Measurements from ENCODE around the gene HELZ. TPM values are rescaled to one million over a fixed set of nuclear protein-coding genes. Genes with fewer than 3 reads are reported as not detected.
A peak's percentile ranks its signal among the peaks of the same experiment; 100 is the strongest.

The HELZ gene
- total and polyA plus RNA-seq, 4 donors: 3.8 to 69.2 (median 25.7) TPM

GRCh38 chr17:67160791-67161190 is 84.2 kb downstream of the HELZ start:
- peaks cover 0 to 37% (median 24%) of the 10 kb centered on the region in 4 donors for H3K36me3 ChIP-seq (ENCODE audit: control insufficient read depth in 4 of 4, insufficient read depth in 3 of 4, low read depth in 1 of 4, low read length in 3 of 4)
- no peak overlapping the region for H3K4me3 ChIP-seq (ENCODE audit: low read depth in 1 of 3, low read length in 3 of 3)
- no peaks in the 10 kb centered on the region for H3K4me1 ChIP-seq (ENCODE audit: control insufficient read depth in 4 of 4, insufficient read depth in 4 of 4, low read length in 3 of 4)
- TF ChIP-seq EGR1 (IDR thresholded peaks at IDR 0.05; ENCODE audit: low read depth in 2 of 2) (no peak), NR2F2 (IDR thresholded peaks at IDR 0.05) (no peak)
- H3K27me3 ChIP-seq (ENCODE audit: control insufficient read depth in 4 of 4, insufficient read depth in 4 of 4, low read length in 3 of 4): no peaks in the 10 kb centered on the region
- H3K27ac ChIP-seq (ENCODE audit: low read depth in 1 of 2, low read length in 2 of 2): no peak overlapping the region
- peaks cover 0 to 2% (median 0%) of the 10 kb centered on the region in 4 donors for H3K9me3 ChIP-seq (ENCODE audit: control insufficient read depth in 4 of 4, low read length in 3 of 4)
- no peak overlapping the region for H3K9ac ChIP-seq (ENCODE audit: low read depth in 1 of 2, low read length in 2 of 2)
- DNase-seq (ENCODE audit: low spot score): no peak
- 92% methylated on average over 8 of the region's 8 CpGs for WGBS

DNA sequence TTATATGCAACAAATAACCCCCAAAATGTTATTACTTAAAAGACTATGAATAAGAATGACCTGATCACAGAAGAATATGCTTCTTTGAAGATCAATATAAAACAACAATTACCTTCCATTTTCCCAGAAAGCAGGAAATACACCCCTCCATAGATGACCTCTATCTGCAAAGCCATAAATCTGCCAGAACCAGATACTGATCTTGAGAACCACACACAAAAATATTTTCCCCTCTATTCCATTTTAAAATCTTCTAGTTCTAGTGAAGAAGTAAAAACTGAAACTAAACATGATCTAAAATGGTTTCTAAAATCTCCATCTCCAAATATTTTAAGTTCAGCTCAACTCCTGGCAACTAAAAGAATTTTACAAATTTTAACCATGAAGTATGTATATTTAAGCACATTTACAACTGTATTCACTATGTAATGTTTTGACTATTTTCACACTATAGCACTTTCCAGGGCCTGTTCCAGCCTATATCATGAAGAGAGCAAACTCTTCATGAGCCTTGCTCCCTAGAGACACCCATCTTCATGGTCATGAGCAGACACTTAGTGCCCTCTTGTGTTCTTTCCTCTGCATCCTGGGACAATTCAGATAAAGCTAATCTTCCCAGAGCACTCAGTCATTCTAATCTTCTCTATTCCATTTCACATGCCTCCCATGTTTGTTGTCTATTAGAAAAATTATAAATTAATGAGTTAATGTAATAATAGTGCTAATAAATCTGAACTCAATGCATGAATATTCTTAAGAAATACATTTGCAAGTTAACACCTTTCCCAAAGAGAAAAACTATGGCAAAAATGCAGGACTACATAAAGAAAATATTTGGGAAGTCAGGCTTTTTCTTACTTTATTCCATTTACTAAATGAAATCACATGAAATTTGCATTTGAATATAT is 87.0 kb downstream of the HELZ start:
- no peak for DNase-seq (ENCODE audit: low spot score)
- TF ChIP-seq FOXA2 (IDR thresholded peaks at IDR 0.05): no peak
- TF ChIP-seq, protein P1, sequence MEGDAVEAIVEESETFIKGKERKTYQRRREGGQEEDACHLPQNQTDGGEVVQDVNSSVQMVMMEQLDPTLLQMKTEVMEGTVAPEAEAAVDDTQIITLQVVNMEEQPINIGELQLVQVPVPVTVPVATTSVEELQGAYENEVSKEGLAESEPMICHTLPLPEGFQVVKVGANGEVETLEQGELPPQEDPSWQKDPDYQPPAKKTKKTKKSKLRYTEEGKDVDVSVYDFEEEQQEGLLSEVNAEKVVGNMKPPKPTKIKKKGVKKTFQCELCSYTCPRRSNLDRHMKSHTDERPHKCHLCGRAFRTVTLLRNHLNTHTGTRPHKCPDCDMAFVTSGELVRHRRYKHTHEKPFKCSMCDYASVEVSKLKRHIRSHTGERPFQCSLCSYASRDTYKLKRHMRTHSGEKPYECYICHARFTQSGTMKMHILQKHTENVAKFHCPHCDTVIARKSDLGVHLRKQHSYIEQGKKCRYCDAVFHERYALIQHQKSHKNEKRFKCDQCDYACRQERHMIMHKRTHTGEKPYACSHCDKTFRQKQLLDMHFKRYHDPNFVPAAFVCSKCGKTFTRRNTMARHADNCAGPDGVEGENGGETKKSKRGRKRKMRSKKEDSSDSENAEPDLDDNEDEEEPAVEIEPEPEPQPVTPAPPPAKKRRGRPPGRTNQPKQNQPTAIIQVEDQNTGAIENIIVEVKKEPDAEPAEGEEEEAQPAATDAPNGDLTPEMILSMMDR (IDR thresholded peaks at IDR 0.05; ENCODE audit: low read depth, low read length, missing input control): peak; percentile 29
- TF ChIP-seq RAD21 (IDR thresholded peaks at IDR 0.05): peak; percentile 69 to 74
- H3K9ac ChIP-seq (ENCODE audit: low read depth in 1 of 2, low read length in 2 of 2): no peak overlapping the region
- no peaks in the 10 kb centered on the region for H3K4me1 ChIP-seq (ENCODE audit: control insufficient read depth in 4 of 4, insufficient read depth in 4 of 4, low read length in 3 of 4)
- H3K27me3 ChIP-seq (ENCODE audit: control insufficient read depth in 4 of 4, insufficient read depth in 4 of 4, low read length in 3 of 4): no peaks in the 10 kb centered on the region
- H3K4me3 ChIP-seq (ENCODE audit: low read depth in 1 of 3, low read length in 3 of 3): no peak overlapping the region
- peaks cover 0 to 2% (median 0%) of the 10 kb centered on the region in 4 donors for H3K9me3 ChIP-seq (ENCODE audit: control insufficient read depth in 4 of 4, low read length in 3 of 4)
- H3K36me3 ChIP-seq (ENCODE audit: control insufficient read depth in 4 of 4, insufficient read depth in 3 of 4, low read depth in 1 of 4, low read length in 3 of 4): peaks cover 0 to 24% (median 15%) of the 10 kb centered on the region in 4 donors
- no peak overlapping the region for H3K27ac ChIP-seq (ENCODE audit: low read depth in 1 of 2, low read length in 2 of 2)

GRCh38 chr17:67156269-67157199 is 88.5 kb downstream of the HELZ start:
- H3K9ac ChIP-seq (ENCODE audit: low read depth in 1 of 2, low read length in 2 of 2): no peak overlapping the region
- TF ChIP-seq GABPA (IDR thresholded peaks at IDR 0.05 in 1 of 2, conservative IDR thresholded peaks at IDR 0.05 in 1 of 2) (no peak), EGR1 (IDR thresholded peaks at IDR 0.05; ENCODE audit: low read depth in 2 of 2) (no peak), HNF4A (conservative IDR thresholded peaks at IDR 0.05) (no peak), RXRA (IDR thresholded peaks at IDR 0.05) (no peak)
- TF ChIP-seq, protein P2, sequence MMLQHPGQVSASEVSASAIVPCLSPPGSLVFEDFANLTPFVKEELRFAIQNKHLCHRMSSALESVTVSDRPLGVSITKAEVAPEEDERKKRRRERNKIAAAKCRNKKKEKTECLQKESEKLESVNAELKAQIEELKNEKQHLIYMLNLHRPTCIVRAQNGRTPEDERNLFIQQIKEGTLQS (IDR thresholded peaks at IDR 0.05): no peak
- DNase-seq (ENCODE audit: low spot score): no peak
- WGBS: 90% methylated on average over 9 of the region's 9 CpGs
- peaks cover 2 to 22% (median 17%) of the 10 kb centered on the region in 4 donors for H3K36me3 ChIP-seq (ENCODE audit: control insufficient read depth in 4 of 4, insufficient read depth in 3 of 4, low read depth in 1 of 4, low read length in 3 of 4)
- no peaks in the 10 kb centered on the region for H3K27me3 ChIP-seq (ENCODE audit: control insufficient read depth in 4 of 4, insufficient read depth in 4 of 4, low read length in 3 of 4)
- peaks cover 0 to 2% (median 0%) of the 10 kb centered on the region in 4 donors for H3K9me3 ChIP-seq (ENCODE audit: control insufficient read depth in 4 of 4, low read length in 3 of 4)
- H3K4me3 ChIP-seq (ENCODE audit: low read depth in 1 of 3, low read length in 3 of 3): no peak overlapping the region
- H3K4me1 ChIP-seq (ENCODE audit: control insufficient read depth in 4 of 4, insufficient read depth in 4 of 4, low read length in 3 of 4): no peaks in the 10 kb centered on the region
- H3K27ac ChIP-seq (ENCODE audit: low read depth in 1 of 2, low read length in 2 of 2): no peak overlapping the region
